HT-29 (cell line): Measurements from ENCODE around the gene CCDC146. TPM values are rescaled to one million over a fixed set of nuclear protein-coding genes. Genes with fewer than 3 reads are reported as not detected.

ENCODE experiments used
- DNase-seq: peaks from one replicate; pipeline ENCODE4 v3.0.0-alpha.2; 2015; ENCODE audit warnings: low spot score
- total RNA-seq: library from RNA; depleted of rRNA; stranded (reverse); fragments of >200 nt; shearing (Covaris generic); gene quantifications from 2 replicates; pipeline ENCODE4 v1.2.3, GENCODE V29; 2014

Gene CCDC146
- total RNA-seq, 1 experiment from 2014 or later, result not detected

GRCh38 chr7:77289387-77289786, 167.0 kb downstream of the CCDC146 start:
- DNase-seq, result no peak

GRCh38 chr7:77290425-77290824, 168.0 kb downstream of the CCDC146 start:
- DNase-seq, result no peak

GRCh38 chr7:77293046-77293445, 170.6 kb downstream of the CCDC146 start:
- DNase-seq, result peak; percentile 22

- DNase-seq, result no peak
These were observed 173.1 kb downstream of the CCDC146 start for GRCh38 chr7:77295549-77295948.

- DNase-seq, result peak; percentile 60
These were observed 184.0 kb downstream of the CCDC146 start for GRCh38 chr7:77306231-77307067.

- DNase-seq, result no peak
These were observed 186.4 kb downstream of the CCDC146 start for GRCh38 chr7:77308792-77309191.

- no peak for DNase-seq
These were observed 187.4 kb downstream of the CCDC146 start for GRCh38 chr7:77309714-77310220.

- no peak for DNase-seq
These were observed 188.6 kb downstream of the CCDC146 start for GRCh38 chr7:77310982-77311381.

GRCh38 chr7:77313085-77313484, 190.7 kb downstream of the CCDC146 start:
- DNase-seq, result no peak

- DNase-seq, result no peak
These were observed 191.6 kb downstream of the CCDC146 start for GRCh38 chr7:77313876-77314480.

GRCh38 chr7:77315182-77315591, 192.8 kb downstream of the CCDC146 start:
- DNase-seq, result no peak

- peak; percentile 26 for DNase-seq
These were observed 194.0 kb downstream of the CCDC146 start for GRCh38 chr7:77316219-77316978.

GRCh38 chr7:77318019-77318418, 195.6 kb downstream of the CCDC146 start:
- no peak for DNase-seq

GRCh38 chr7:77320137-77320536, 197.7 kb downstream of the CCDC146 start:
- DNase-seq, result no peak

GRCh38 chr7:77320714-77321113, 198.3 kb downstream of the CCDC146 start:
- DNase-seq, result no peak

- no peak for DNase-seq
These were observed 198.9 kb downstream of the CCDC146 start for GRCh38 chr7:77321300-77321699.

- DNase-seq, result peak; percentile 25
These were observed 203.7 kb downstream of the CCDC146 start for GRCh38 chr7:77326131-77326530.

- DNase-seq, result peak; percentile 19
These were observed 204.9 kb downstream of the CCDC146 start for GRCh38 chr7:77327067-77327931.

- DNase-seq, result no peak
These were observed 205.7 kb downstream of the CCDC146 start for GRCh38 chr7:77327932-77328628.

GRCh38 chr7:77328669-77329068, 206.3 kb downstream of the CCDC146 start:
- DNase-seq, result no peak
